Astrocyte of the cerebellum (primary cell): ENCODE results near the gene MAT2A.

Source experiments
- DNase-seq: peaks from one replicate; pipeline ENCODE4 v3.0.0-alpha.2; 2011; ENCODE audit warnings: low read depth
- H3K4me3 ChIP-seq: 2 replicates; pipeline ENCODE4 v1.5.1; 2011; ENCODE audit warnings: mild to moderate bottlenecking, low read depth, low read length, moderate library complexity
- CTCF ChIP-seq: IDR thresholded peaks from 2 replicates; pipeline ENCODE4 v1.5.1; 2012; ENCODE audit warnings: low read length, low read depth, moderate library complexity, mild to moderate bottlenecking; ENCODE audit errors: missing control alignments
- in situ Hi-C: cut with HindIII; loops from 2 replicates; pipeline ENCODE4 v1.10.0; 2017; ENCODE audit warnings: low sequenced_read_pairs

The MAT2A gene

GRCh38 chr2:85538507-85539360 is at the start of gene MAT2A:
Gene MAT2A (plus strand): TSS chr2:85539168. CDS start chr2:85539288, 120 bp downstream.
- peak; percentile 75 for TF ChIP-seq CTCF
- in situ Hi-C loops, result loop anchor here (5.0 kb wide), 1 partner anchor 116 kb away; no protein-coding TSS in a partner anchor
- DNase-seq, result peak; percentile 81

GRCh38 chr2:85490861-85491755 is 47.9 kb upstream of the MAT2A start:
- in situ Hi-C loops, result no loop called here
- no peak for DNase-seq
- H3K4me3 ChIP-seq, result no peak overlapping the region
- TF ChIP-seq CTCF, result no peak

More at GRCh38 chr2:85538507-85539360, at the start of gene MAT2A:
- H3K4me3 ChIP-seq, result peak within 1 kb of the TSS; percentile 82

- no peak overlapping the region for H3K4me3 ChIP-seq
- in situ Hi-C loops, result loop anchor here (5.0 kb wide), 1 partner anchor 34 kb away; no protein-coding TSS in a partner anchor
- no peak for TF ChIP-seq CTCF
- no peak for DNase-seq
Observed at GRCh38 chr2:85496436-85496835, 42.5 kb upstream of the MAT2A start.

- no peak for TF ChIP-seq CTCF
- in situ Hi-C loops, result loop anchor here (5.0 kb wide), 1 partner anchor 36 kb away; no protein-coding TSS in a partner anchor
- no peak overlapping the region for H3K4me3 ChIP-seq
- no peak for DNase-seq
Observed at GRCh38 chr2:85497944-85498630, 40.9 kb upstream of the MAT2A start.

GRCh38 chr2:85501248-85501647 is 37.7 kb upstream of the MAT2A start:
- DNase-seq, result no peak
- H3K4me3 ChIP-seq, result no peak overlapping the region
- in situ Hi-C loops, result no loop called here
- no peak for TF ChIP-seq CTCF

GRCh38 chr2:85502720-85503119 is 36.2 kb upstream of the MAT2A start:
- no peak for DNase-seq
- in situ Hi-C loops, result no loop called here
- no peak overlapping the region for H3K4me3 ChIP-seq
- no peak for TF ChIP-seq CTCF
